HG03175 (cell line): ENCODE data around the gene TGFB2.
A peak's percentile ranks its signal among the peaks of the same experiment; 100 is the strongest.

Source experiments
- ATAC-seq: cut with Tn5 transposase; IDR thresholded peaks from one replicate; pipeline ENCODE4 v1.9.1; 2021; ENCODE audit warnings: mild to moderate bottlenecking, moderate library complexity; ENCODE audit not compliant: unreplicated experiment

TGFB2 gene

GRCh38 chr1:218357893-218358232 lies 12.7 kb downstream of the TGFB2 start:
- no peak for ATAC-seq

- ATAC-seq, result no peak
These were observed 16.3 kb downstream of the TGFB2 start for GRCh38 chr1:218361298-218362065.

GRCh38 chr1:218362418-218363076 lies 17.4 kb downstream of the TGFB2 start:
- no peak for ATAC-seq

- no peak for ATAC-seq
These were observed 18.0 kb downstream of the TGFB2 start for GRCh38 chr1:218363141-218363540.

GRCh38 chr1:218364028-218364710 lies 19.0 kb downstream of the TGFB2 start:
- ATAC-seq, result no peak

GRCh38 chr1:218365226-218365999 lies 20.3 kb downstream of the TGFB2 start:
- no peak for ATAC-seq

- ATAC-seq, result no peak
These were observed 21.4 kb downstream of the TGFB2 start for GRCh38 chr1:218366322-218367052.

GRCh38 chr1:218367118-218367517 lies 22.0 kb downstream of the TGFB2 start:
- ATAC-seq, result no peak

- ATAC-seq, result no peak
These were observed 23.6 kb downstream of the TGFB2 start for GRCh38 chr1:218368686-218369085.

GRCh38 chr1:218369688-218370511 lies 24.8 kb downstream of the TGFB2 start:
- no peak for ATAC-seq

- no peak for ATAC-seq
These were observed 27.0 kb downstream of the TGFB2 start for GRCh38 chr1:218371927-218372672.

GRCh38 chr1:218374401-218375353 lies 29.5 kb downstream of the TGFB2 start:
- ATAC-seq, result no peak

GRCh38 chr1:218376722-218377121 lies 31.6 kb downstream of the TGFB2 start:
- peak; percentile 21 for ATAC-seq

GRCh38 chr1:218377143-218377660 lies 32.1 kb downstream of the TGFB2 start:
- ATAC-seq, result peak; percentile 81

GRCh38 chr1:218380125-218380977 lies 35.2 kb downstream of the TGFB2 start:
- ATAC-seq, result no peak

GRCh38 chr1:218382261-218382660 lies 37.1 kb downstream of the TGFB2 start:
- ATAC-seq, result no peak

GRCh38 chr1:218383051-218383450 lies 37.9 kb downstream of the TGFB2 start:
- no peak for ATAC-seq
